Hematopoietic multipotent progenitor cell treated with erythropoietin and hydrocortisone succinate and interleukin-3 and kit ligand, for 17 days (in vitro differentiated cells): ENCODE data around the gene PIGW.
"Not testable (repeated sequence)": the region's sequence is repeated elsewhere in the genome, so short reads cannot be mapped to it uniquely, and the experiment has no call there.

ENCODE experiments used
- DNase-seq: peaks from one replicate; pipeline ENCODE4 v3.0.0-alpha.2; 2015; ENCODE audit warnings: low spot score

The PIGW gene

GRCh38 chr17:36534840-36535668 is at the start of gene PIGW, which contains the start of gene MYO19:
Gene PIGW, plus strand, starts transcription at chr17:36534987. Its CDS starts 2,115 bp downstream, at chr17:36537102.
Gene MYO19, minus strand, starts transcription at chr17:36534868. Its CDS starts 2,330 bp downstream, at chr17:36532538.
- DNase-seq = peak; percentile 77

- DNase-seq = no peak
Observed at GRCh38 chr17:36485027-36485426, 49.8 kb upstream of the PIGW start.

- DNase-seq = no peak
Observed at GRCh38 chr17:36485805-36486203, 49.0 kb upstream of the PIGW start.

- DNase-seq = peak; percentile 90
Observed at GRCh38 chr17:36486204-36487194, 48.3 kb upstream of the PIGW start, which contains the start of gene ZNHIT3. Gene ZNHIT3, plus strand, starts transcription at chr17:36486681. Its CDS starts 19 bp downstream, at chr17:36486700.

GRCh38 chr17:36493956-36494355 is 40.8 kb upstream of the PIGW start:
- no peak for DNase-seq

GRCh38 chr17:36494674-36495073 is 40.1 kb upstream of the PIGW start:
- no peak for DNase-seq

- DNase-seq = no peak
Observed at GRCh38 chr17:36495076-36495578, 39.7 kb upstream of the PIGW start.

GRCh38 chr17:36496018-36496789 is 38.6 kb upstream of the PIGW start:
- DNase-seq = no peak

GRCh38 chr17:36498155-36498554 is 36.6 kb upstream of the PIGW start:
- DNase-seq = no peak

GRCh38 chr17:36498560-36499300 is 36.1 kb upstream of the PIGW start:
- DNase-seq = no peak

GRCh38 chr17:36500745-36501225 is 34.0 kb upstream of the PIGW start:
- DNase-seq = no peak

GRCh38 chr17:36501351-36501750 is 33.4 kb upstream of the PIGW start:
- no peak for DNase-seq

- DNase-seq = no peak
Observed at GRCh38 chr17:36501963-36502362, 32.8 kb upstream of the PIGW start.

GRCh38 chr17:36503456-36504155 is 31.2 kb upstream of the PIGW start:
- no peak for DNase-seq

GRCh38 chr17:36504156-36504545 is 30.6 kb upstream of the PIGW start:
- DNase-seq = no peak

- DNase-seq = no peak
Observed at GRCh38 chr17:36505171-36505570, 29.6 kb upstream of the PIGW start.

- DNase-seq = no peak
Observed at GRCh38 chr17:36506249-36506826, 28.4 kb upstream of the PIGW start.

- no peak for DNase-seq
Observed at GRCh38 chr17:36506831-36507230, 28.0 kb upstream of the PIGW start.

GRCh38 chr17:36507266-36507665 is 27.5 kb upstream of the PIGW start:
- no peak for DNase-seq

- DNase-seq = not testable (repeated sequence)
Observed at GRCh38 chr17:36508439-36508838, 26.3 kb upstream of the PIGW start.
